ENCODE measurements around the gene ASXL3.

The ASXL3 gene

GRCh38 chr18:33656889-33657448 lies 79.0 kb downstream of the ASXL3 start:
- H3K4me3 ChIP-seq (ENCODE audit: low read depth, low read length) = no peak overlapping the region

- no peak overlapping the region for H3K4me3 ChIP-seq (ENCODE audit: low read depth, low read length)
These were observed 82.8 kb downstream of the ASXL3 start for GRCh38 chr18:33660696-33661310.

GRCh38 chr18:33664241-33664874 lies 86.3 kb downstream of the ASXL3 start:
- no peak overlapping the region for H3K4me3 ChIP-seq (ENCODE audit: low read depth, low read length)

- no peak overlapping the region for H3K4me3 ChIP-seq (ENCODE audit: low read depth, low read length)
These were observed 87.2 kb downstream of the ASXL3 start for GRCh38 chr18:33665187-33665586.

GRCh38 chr18:33665641-33666040 lies 87.6 kb downstream of the ASXL3 start:
- no peak overlapping the region for H3K4me3 ChIP-seq (ENCODE audit: low read depth, low read length)

- H3K4me3 ChIP-seq (ENCODE audit: low read depth, low read length) = no peak overlapping the region
These were observed 88.9 kb downstream of the ASXL3 start for GRCh38 chr18:33666915-33667314.

GRCh38 chr18:33669589-33669988 lies 91.6 kb downstream of the ASXL3 start:
- no peak overlapping the region for H3K4me3 ChIP-seq (ENCODE audit: low read depth, low read length)

- no peak overlapping the region for H3K4me3 ChIP-seq (ENCODE audit: low read depth, low read length)
These were observed 92.0 kb downstream of the ASXL3 start for GRCh38 chr18:33670029-33670428.

GRCh38 chr18:33673689-33674088 lies 95.7 kb downstream of the ASXL3 start:
- H3K4me3 ChIP-seq (ENCODE audit: low read depth, low read length) = no peak overlapping the region

- no peak overlapping the region for H3K4me3 ChIP-seq (ENCODE audit: low read depth, low read length)
These were observed 98.6 kb downstream of the ASXL3 start for GRCh38 chr18:33676593-33676992.

GRCh38 chr18:33677891-33678290 lies 99.9 kb downstream of the ASXL3 start:
- H3K4me3 ChIP-seq (ENCODE audit: low read depth, low read length) = no peak overlapping the region

- no peak overlapping the region for H3K4me3 ChIP-seq (ENCODE audit: low read depth, low read length)
These were observed 104.4 kb downstream of the ASXL3 start for GRCh38 chr18:33682436-33682835.

- H3K4me3 ChIP-seq (ENCODE audit: low read depth, low read length) = no peak overlapping the region
These were observed 116.6 kb downstream of the ASXL3 start for GRCh38 chr18:33694593-33694992.

GRCh38 chr18:33696332-33697162 lies 118.5 kb downstream of the ASXL3 start:
- no peak overlapping the region for H3K4me3 ChIP-seq (ENCODE audit: low read depth, low read length)

- H3K4me3 ChIP-seq (ENCODE audit: low read depth, low read length) = no peak overlapping the region
These were observed 119.5 kb downstream of the ASXL3 start for GRCh38 chr18:33697498-33697897.

GRCh38 chr18:33699372-33699771 lies 121.4 kb downstream of the ASXL3 start:
- no peak overlapping the region for H3K4me3 ChIP-seq (ENCODE audit: low read depth, low read length)

GRCh38 chr18:33700513-33700976 lies 122.5 kb downstream of the ASXL3 start:
- no peak overlapping the region for H3K4me3 ChIP-seq (ENCODE audit: low read depth, low read length)

- no peak overlapping the region for H3K4me3 ChIP-seq (ENCODE audit: low read depth, low read length)
These were observed 124.6 kb downstream of the ASXL3 start for GRCh38 chr18:33702625-33703024.

GRCh38 chr18:33706391-33706790 lies 128.4 kb downstream of the ASXL3 start:
- no peak overlapping the region for H3K4me3 ChIP-seq (ENCODE audit: low read depth, low read length)

GRCh38 chr18:33708876-33709275 lies 130.9 kb downstream of the ASXL3 start:
- no peak overlapping the region for H3K4me3 ChIP-seq (ENCODE audit: low read depth, low read length)

GRCh38 chr18:33710269-33710668 lies 132.2 kb downstream of the ASXL3 start:
- H3K4me3 ChIP-seq (ENCODE audit: low read depth, low read length) = no peak overlapping the region

GRCh38 chr18:33711514-33711913 lies 133.5 kb downstream of the ASXL3 start:
- no peak overlapping the region for H3K4me3 ChIP-seq (ENCODE audit: low read depth, low read length)
